K562 (cell line): Measurements from ENCODE around the gene ITGB5. TPM values are rescaled to one million over a fixed set of nuclear protein-coding genes. Genes with fewer than 3 reads are reported as not detected.

Experiments used
- ATAC-seq: fragments of 200-7000 bp; cut with Tn5 transposase; 3 replicates; pipeline ENCODE4 v1.9.1; 2020; ENCODE audit warnings: moderate library complexity
- BruUV-seq: library from RNA; stranded (reverse); fragments of 400-500 nt; replicated peaks from 2 replicates; lab custom pipeline; 2021; lab: Mats Ljungman, UMichigan
- CTCF ChIA-PET: fragments of 300-600 bp; formaldehyde crosslinking; extraction: SDS; loops from one replicate; lab custom pipeline; 2021; ENCODE audit warnings: low intra/inter-chr PET ratio; lab: Yijun Ruan, JAX
- POLR2A ChIA-PET: fragments of 300-600, 350-650 bp; sonication (Branson Sonifier 250); formaldehyde crosslinking; extraction: SDS; loops from one replicate; lab custom pipeline; 2021; ENCODE audit warnings: antibody characterized with exemption, inconsistent platforms; lab: Yijun Ruan, JAX
- DNase-seq, 4 experiments: peaks; one replicate each; pipeline versions ENCODE4 v3.0.0 to v3.0.0-alpha.2; 2011 to 2018; ENCODE audit warnings: low spot score in 3 of 4, mixed read lengths in 3 of 4; ENCODE audit errors: extremely low read depth in 1 of 4
- FAIRE-seq: peaks from 2 replicates; lab custom pipeline; 2011; peaks lifted over from hg19 to GRCh38; lab: Jason Lieb, UNC
- H2AFZ ChIP-seq: 2 replicates; pipeline ENCODE4 v1.6.0; 2011; ENCODE audit warnings: low read depth, low read length, control low read depth, inconsistent platforms
- H3K27ac ChIP-seq: fragments of 200-600 bp; 3 replicates; pipeline ENCODE4 v1.8.0; 2011; ENCODE audit warnings: low read depth, mild to moderate bottlenecking, control low read depth, inconsistent platforms, low read length, moderate library complexity, mixed read lengths; ENCODE audit errors: extremely low read depth
- H3K27me3 ChIP-seq, 2 experiments: fragments of 300-600 bp in 1 of 2; 2 replicates in 1 of 2; 3 replicates in 1 of 2; pipeline versions ENCODE4 v1.6.0 to v1.8.0; 2011; ENCODE audit warnings: inconsistent platforms in 2 of 2, low read length in 2 of 2, mild to moderate bottlenecking in 1 of 2, mixed read lengths in 1 of 2, moderate library complexity in 1 of 2; ENCODE audit not compliant: control insufficient read depth in 2 of 2, insufficient read depth in 2 of 2
- H3K36me3 ChIP-seq: fragments of 300-600 bp; 3 replicates; pipeline ENCODE4 v1.8.0; 2011; ENCODE audit warnings: mild to moderate bottlenecking, low read length, inconsistent platforms; ENCODE audit not compliant: control insufficient read depth, insufficient read depth
- H3K4me1 ChIP-seq, 2 experiments: fragments of 200-600 bp in 1 of 2; replicated peaks in 1 of 2; 2 replicates in 1 of 2; 3 replicates in 1 of 2; pipeline versions ENCODE4 v1.5.1 to v1.8.0; 2011; ENCODE audit warnings: inconsistent platforms in 2 of 2, low read length in 2 of 2, mild to moderate bottlenecking in 1 of 2, mixed read lengths in 1 of 2, moderate library complexity in 1 of 2; ENCODE audit not compliant: control insufficient read depth in 2 of 2, insufficient read depth in 2 of 2
- H3K4me2 ChIP-seq: 2 replicates; pipeline ENCODE4 v1.6.1; 2011; ENCODE audit warnings: low read length, control low read depth, inconsistent platforms, mixed read lengths; ENCODE audit not compliant: insufficient read depth
- H3K4me3 ChIP-seq: fragments of 200-600 bp; sonication (generic), shearing (Covaris generic); 2 replicates; pipeline ENCODE4 v1.5.1; 2016; ENCODE audit warnings: control low read depth, inconsistent platforms
- H3K79me2 ChIP-seq: fragments of 200-600 bp; 3 replicates; pipeline ENCODE4 v1.8.0; 2011; ENCODE audit warnings: low read length, inconsistent platforms; ENCODE audit not compliant: control insufficient read depth, insufficient read depth
- H3K9ac ChIP-seq, 2 experiments: 2 replicates each; pipeline versions ENCODE4 v1.6.0 to v1.6.1; 2011; ENCODE audit warnings: low read depth in 2 of 2, low read length in 2 of 2, control low read depth in 1 of 2, inconsistent platforms in 1 of 2, mild to moderate bottlenecking in 1 of 2, mixed read lengths in 1 of 2; ENCODE audit not compliant: insufficient read depth in 1 of 2
- H3K9me1 ChIP-seq: one replicate; pipeline ENCODE4 v1.6.0; 2011; ENCODE audit warnings: inconsistent platforms, mild to moderate bottlenecking, low read length, moderate library complexity; ENCODE audit not compliant: control insufficient read depth, insufficient read depth
- H3K9me3 ChIP-seq: replicated peaks from 2 replicates; pipeline ENCODE4 v1.5.1; 2011; ENCODE audit warnings: low read depth, low read length, inconsistent platforms; ENCODE audit not compliant: control insufficient read depth, insufficient read depth
- H4K20me1 ChIP-seq: replicated peaks from 2 replicates; pipeline ENCODE4 v1.6.1; 2011; ENCODE audit warnings: low read length, inconsistent platforms, mixed read lengths; ENCODE audit not compliant: control insufficient read depth, insufficient read depth
- BCOR ChIP-seq: fragments of 450-650 bp; IDR thresholded peaks from 2 replicates; pipeline ENCODE4 v1.6.1; 2016
- CCAR2 ChIP-seq: fragments of 200-400 bp; formaldehyde crosslinking; IDR thresholded peaks from 2 replicates; pipeline ENCODE4 v1.6.1; 2017; ENCODE audit warnings: mild to moderate bottlenecking, low read depth, low read length
- ELF4 ChIP-seq: fragments of 450-650 bp; formaldehyde crosslinking; IDR thresholded peaks from 2 replicates; pipeline ENCODE4 v1.4.0; 2022; ENCODE audit warnings: missing genetic modification characterization
- KDM1A ChIP-seq, 2 experiments: fragments of 450-650 bp; IDR thresholded peaks; 2 replicates each; pipeline ENCODE4 v1.6.1; 2016; ENCODE audit warnings: mild to moderate bottlenecking in 2 of 2
- MAFG ChIP-seq: fragments of 450-650 bp; conservative IDR thresholded peaks from 2 replicates; pipeline ENCODE4 v1.6.1; 2016; ENCODE audit warnings: missing genetic modification characterization, missing compliant biosample characterization
- MED1 ChIP-seq: sonication (generic); formaldehyde crosslinking; IDR thresholded peaks from 2 replicates; pipeline ENCODE4 v1.8.1; 2023; ENCODE audit warnings: missing genetic modification reagents, borderline replicate concordance
- MTF1 ChIP-seq: fragments of 250-450 bp; sonication (Bioruptor Pico); IDR thresholded peaks from 2 replicates; pipeline ENCODE4 v1.9.0; 2021; ENCODE audit warnings: moderate library complexity, mild to moderate bottlenecking, inconsistent platforms, borderline replicate concordance
- NR2C1 ChIP-seq, 2 experiments: fragments of 450-650 bp; IDR thresholded peaks; 2 replicates each; pipeline ENCODE4 v1.6.1; 2017; ENCODE audit warnings: mild to moderate bottlenecking in 2 of 2, antibody characterized with exemption in 1 of 2, inconsistent platforms in 1 of 2, missing compliant biosample characterization in 1 of 2, missing genetic modification characterization in 1 of 2
- STAT5A ChIP-seq: IDR thresholded peaks from 2 replicates; pipeline ENCODE4 v1.6.1; 2012; ENCODE audit warnings: low read length, inconsistent platforms, borderline replicate concordance
- ZFP30 ChIP-seq: fragments of 250-450 bp; sonication (Bioruptor Pico); IDR thresholded peaks from 2 replicates; pipeline ENCODE4 v1.8.0; 2022; ENCODE audit warnings: moderate library complexity, mild to moderate bottlenecking, inconsistent platforms, borderline replicate concordance
- ZNF121 ChIP-seq: sonication (generic); formaldehyde crosslinking; conservative IDR thresholded peaks from 2 replicates; pipeline ENCODE4 v1.8.0; 2022; ENCODE audit warnings: missing genetic modification reagents
- ZNF239 ChIP-seq: fragments of 250-450 bp; sonication (Bioruptor Pico); IDR thresholded peaks from 2 replicates; pipeline ENCODE4 v1.4.0; 2020; ENCODE audit warnings: mild to moderate bottlenecking
- ZNF395 ChIP-seq: fragments of 200-800 bp; sonication (Bioruptor generic); IDR thresholded peaks from 2 replicates; pipeline ENCODE4 v1.6.1; 2017; ENCODE audit warnings: missing genetic modification characterization, missing compliant biosample characterization
- ZNF785 ChIP-seq: fragments of 250-450 bp; sonication (Bioruptor Pico); IDR thresholded peaks from 2 replicates; pipeline ENCODE4 v1.4.0; 2020; ENCODE audit warnings: mild to moderate bottlenecking
- WGBS: fragments of 100-300 bp; shearing (Covaris generic); methylation state at CpG from one replicate; pipeline ENCODE4 v1.1.6; 2016; ENCODE audit warnings: low coverage, mixed read lengths; ENCODE audit not compliant: insufficient coverage; ENCODE audit errors: missing lambda C conversion rate; 5-methylcytosine and 5-hydroxymethylcytosine counted together
- in situ Hi-C: fragments of 300-500 bp; cut with MboI; formaldehyde crosslinking; loops from 4 replicates; pipeline ENCODE4 v1.15.0; 2018; ENCODE audit warnings: inconsistent platforms, mixed read lengths
- intact Hi-C: fragments of 100-400 bp; cut with micrococcal nuclease; formaldehyde crosslinking; loops from 2 replicates; pipeline ENCODE4 v1.14.2; 2022
- polyA plus RNA-seq, 8 experiments: library from polyadenylated mRNA; depleted of rRNA in 4 of 8; stranded (reverse) in 5 of 8; unstranded in 3 of 8; fragments of >200 nt; fragmentation: Nextera tagmentation in 2 of 8; fragmentation: Illumina TruSeq in 1 of 8; extraction: Ambion mirVana in 2 of 8; extraction: Trizol in 1 of 8; gene quantifications; 2 replicates each; pipeline versions ENCODE4 v1.2.1 to v1.2.3, GENCODE V29; 2011 to 2014; ENCODE audit warnings: inconsistent platforms in 1 of 8, missing spikeins in 1 of 8
- total RNA-seq, 7 experiments: library from RNA; depleted of rRNA in 6 of 7; stranded (reverse); fragments of >200 nt in 6 of 7; fragmentation: Illumina TruSeq in 2 of 7; extraction: Trizol in 2 of 7; gene quantifications; 2 replicates each; pipeline versions ENCODE4 v1.2.1 to v1.2.3, GENCODE V29; 2011 to 2021; ENCODE audit warnings: low replicate concordance in 1 of 7

ITGB5 gene
- total and polyA plus RNA-seq, 9 of the 15 experiments (the other 6 are each of a cell fraction or from before 2014, with no cell fraction given): 1.7 to 46.8 (median 9.9) TPM

DNA sequence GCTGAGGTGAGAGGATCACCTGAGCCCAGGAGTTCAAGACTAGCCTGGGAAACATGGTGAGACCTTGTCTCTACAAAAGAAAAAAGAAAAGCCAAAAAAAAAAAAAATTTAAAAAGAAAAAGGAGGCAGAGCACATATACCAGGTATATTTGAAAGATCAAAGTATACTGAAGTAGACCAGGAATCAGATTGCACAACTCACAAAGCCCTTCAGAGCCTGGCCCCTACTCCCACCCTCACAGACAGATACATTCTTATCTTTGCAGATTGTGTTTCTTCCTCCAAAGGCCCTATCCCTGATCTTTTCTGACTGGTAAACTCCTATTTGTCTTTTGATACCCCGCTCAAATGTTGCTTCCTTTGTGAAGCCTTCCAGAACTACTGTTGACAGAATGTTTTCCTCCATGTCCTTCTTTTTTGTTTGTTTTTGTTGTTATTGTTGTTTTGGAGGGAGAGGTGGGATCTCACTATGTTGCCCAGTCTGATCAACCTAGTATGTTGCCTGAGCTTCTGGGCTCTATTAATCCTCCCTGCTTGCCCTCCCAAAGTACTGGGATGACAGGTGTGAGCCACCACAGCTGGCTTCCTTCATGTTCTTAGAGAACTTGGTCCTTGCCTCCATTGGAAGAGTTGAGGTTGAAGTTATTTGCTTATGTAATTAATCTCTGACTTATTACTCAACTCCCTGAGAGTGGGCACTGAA is 9.8 kb upstream of the ITGB5 start:
- Histone ChIP-seq H3K36me3 (no peaks in the 10 kb centered on the region), H4K20me1 (no peaks in the 10 kb centered on the region), H3K4me3 (no peak overlapping the region), H3K27me3 (peaks cover 0 to 5% of the 10 kb centered on the region in 2 experiments; a peak in 1 of 5 replicates), H2AFZ (no peak overlapping the region), H3K9ac (no peak overlapping the region), H3K9me3 (no peaks in the 10 kb centered on the region), H3K79me2 (no peaks in the 10 kb centered on the region), H3K4me1 (no peaks in the 10 kb centered on the region), H3K27ac (no peak overlapping the region)
- FAIRE-seq (no peak), DNase-seq (no peak), ATAC-seq (no peak)
- intact Hi-C loops: no loop called here
- WGBS: 14% methylated on average over 1 of the region's 1 CpG
- ChIA-PET CTCF (no interaction called here), POLR2A (interaction anchor here (0.6 kb wide), 1 partner anchor 212 kb away, joined by 3 read pairs; no protein-coding TSS in a partner anchor)
- TF ChIP-seq BCOR: 0 out of 2 replicates have a peak, but pooled peaks have one; percentile 19
- peak; percentile 78 for TF ChIP-seq ZNF121 (CRISPR knock-in tag)
- TF ChIP-seq KDM1A (IDR thresholded peaks at IDR 0.05): 0 out of 4 replicates have a peak, but pooled peaks of 1 of the 2 experiments have one; percentile 21
- TF ChIP-seq ZNF239: no peak
- TF ChIP-seq, all 486 proteins: peak for 3
- in situ Hi-C loops: no loop called here
- BruUV-seq: no TSS peak
- Histone ChIP-seq H3K4me2 (no peak overlapping the region), H3K9me1 (no peaks in the 10 kb centered on the region)

DNA sequence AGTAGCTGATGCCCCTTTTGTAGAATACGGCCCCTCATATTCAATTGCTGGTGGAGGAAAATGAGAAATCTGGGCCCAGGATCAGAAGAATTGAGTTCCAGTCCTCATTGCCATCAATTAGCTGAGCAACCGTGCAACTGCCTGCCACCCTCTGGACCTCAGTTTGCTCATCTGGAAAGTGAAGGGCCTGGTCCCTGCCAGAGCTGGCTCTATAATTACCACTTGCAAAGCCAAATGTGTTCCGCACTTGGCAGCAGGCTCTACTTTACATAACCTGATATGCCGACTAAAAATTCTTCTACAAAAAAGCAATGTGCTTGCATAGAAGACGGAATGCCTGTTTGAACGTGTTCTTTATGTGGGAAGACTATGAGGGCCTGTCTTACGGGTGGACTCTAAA is 8.6 kb upstream of the ITGB5 start:
- intact Hi-C loops (no loop called here), in situ Hi-C loops (no loop called here)
- Histone ChIP-seq H3K9me1 (no peaks in the 10 kb centered on the region), H3K4me3 (no peak overlapping the region), H3K27ac (no peak overlapping the region), H3K4me2 (no peak overlapping the region), H3K4me1 (no peaks in the 10 kb centered on the region), H3K27me3 (no peaks in the 10 kb centered on the region), H3K79me2 (no peaks in the 10 kb centered on the region), H3K9ac (no peak overlapping the region), H3K9me3 (no peaks in the 10 kb centered on the region), H4K20me1 (no peaks in the 10 kb centered on the region), H2AFZ (no peak overlapping the region), H3K36me3 (no peaks in the 10 kb centered on the region)
- CTCF ChIA-PET: no interaction called here
- ATAC-seq (no peak), DNase-seq (no peak), FAIRE-seq (no peak)
- BruUV-seq: no TSS peak
- WGBS: 47% methylated on average over 7 of the region's 7 CpGs
- POLR2A ChIA-PET: interaction anchor here (1.2 kb wide), 1 partner anchor 17 kb away, joined by 3 read pairs; no protein-coding TSS in a partner anchor
- TF ChIP-seq ZNF785 (CRISPR knock-in tag) (no peak), MAFG (tag) (no peak), ZFP30 (CRISPR knock-in tag) (no peak), ZNF395 (CRISPR knock-in tag) (no peak), MED1 (no peak), MTF1 (CRISPR knock-in tag) (no peak), STAT5A (no peak), NR2C1 (IDR thresholded peaks at IDR 0.05) (no peak), NR2C1 (tag; IDR thresholded peaks at IDR 0.05) (no peak), CCAR2 (no peak), ELF4 (CRISPR knock-in tag) (no peak)
